Erythroblast (primary cell): ENCODE data around the gene HYAL2.

Experiments
- GATA1 ChIP-seq: IDR thresholded peaks from 2 replicates; pipeline ENCODE4 v1.6.1; 2011; ENCODE audit warnings: low read depth, mild to moderate bottlenecking, control low read depth, low read length, moderate library complexity
- POLR2A ChIP-seq: IDR thresholded peaks from 2 replicates; pipeline ENCODE4 v1.6.1; 2011; ENCODE audit warnings: mild to moderate bottlenecking, low read length

GRCh38 chr3:50319181-50319893 is 3.2 kb downstream of the HYAL2 start:
- TF ChIP-seq POLR2A (no peak), GATA1 (no peak)
